GM21423 (cell line): ENCODE data around the gene PHLDA3.

ENCODE experiments used
- ATAC-seq: cut with Tn5 transposase; IDR thresholded peaks from one replicate; pipeline ENCODE4 v1.9.1; 2021; ENCODE audit warnings: mild to moderate bottlenecking, moderate library complexity; ENCODE audit not compliant: unreplicated experiment

The PHLDA3 gene

DNA sequence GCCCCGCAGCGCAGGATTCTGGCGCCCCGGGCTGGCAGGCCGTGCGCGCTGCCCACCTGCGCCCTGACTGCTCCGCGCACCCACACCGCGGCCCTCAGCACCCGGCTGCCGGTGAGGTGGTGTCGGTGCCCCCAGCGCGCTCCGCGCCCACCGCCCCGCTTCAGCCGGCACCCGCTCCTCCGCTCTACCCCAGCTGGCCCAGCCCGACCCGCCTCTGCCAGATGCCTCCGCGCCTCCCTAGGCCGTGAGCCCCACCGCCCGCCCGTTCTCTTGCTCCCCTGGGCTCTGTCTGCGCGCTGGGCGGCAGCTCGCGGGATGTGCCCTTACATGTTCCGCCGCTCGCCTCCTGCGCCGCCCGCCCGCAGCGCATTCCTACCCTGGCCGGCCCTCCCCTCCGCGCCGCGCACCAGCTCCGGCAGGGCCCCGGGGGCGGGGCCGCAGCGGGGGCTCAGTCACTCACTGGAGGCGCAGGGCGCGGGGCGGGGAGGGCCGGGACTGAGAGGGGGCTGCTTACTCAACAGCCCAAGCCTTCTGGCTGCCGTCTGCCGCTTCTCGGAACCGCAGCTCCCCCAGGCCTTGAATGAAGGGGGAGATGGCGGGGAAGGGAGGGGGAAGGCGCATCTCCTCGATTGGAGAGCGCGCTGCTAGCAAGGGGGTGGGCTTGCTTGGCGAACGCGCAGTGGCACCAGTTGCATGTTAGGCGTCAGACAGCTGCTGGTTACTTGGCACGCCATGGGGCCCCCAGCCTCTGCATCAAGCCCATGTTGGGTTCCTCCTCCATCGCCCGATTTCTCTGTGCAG lies at the start of gene PHLDA3:
TSS of gene PHLDA3 (minus strand) at position 345 of the 801 bp plus-strand sequence. CDS start 402 bp downstream, outside the sequence.
- peak; percentile 78 for ATAC-seq

DNA sequence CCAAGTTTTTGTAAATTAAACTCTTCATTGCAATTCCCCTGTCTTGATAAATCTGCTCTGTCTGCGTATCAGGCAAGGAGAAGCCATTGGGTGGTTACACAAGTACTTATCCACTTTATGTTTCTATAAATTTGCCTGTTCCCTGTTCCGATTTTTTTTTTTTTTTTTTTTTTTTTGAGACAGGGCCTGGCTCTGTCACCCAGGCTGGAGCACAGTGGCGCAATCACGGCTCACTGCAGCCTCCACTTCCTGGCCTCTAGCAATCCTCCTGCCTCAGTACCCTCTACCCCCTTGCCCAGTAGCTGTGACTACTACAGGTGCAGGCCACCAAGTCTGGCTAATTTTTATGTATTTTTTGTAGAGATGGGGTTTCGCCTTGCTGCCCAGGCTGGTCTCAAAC lies 49.1 kb upstream of the PHLDA3 start:
- no peak for ATAC-seq

DNA sequence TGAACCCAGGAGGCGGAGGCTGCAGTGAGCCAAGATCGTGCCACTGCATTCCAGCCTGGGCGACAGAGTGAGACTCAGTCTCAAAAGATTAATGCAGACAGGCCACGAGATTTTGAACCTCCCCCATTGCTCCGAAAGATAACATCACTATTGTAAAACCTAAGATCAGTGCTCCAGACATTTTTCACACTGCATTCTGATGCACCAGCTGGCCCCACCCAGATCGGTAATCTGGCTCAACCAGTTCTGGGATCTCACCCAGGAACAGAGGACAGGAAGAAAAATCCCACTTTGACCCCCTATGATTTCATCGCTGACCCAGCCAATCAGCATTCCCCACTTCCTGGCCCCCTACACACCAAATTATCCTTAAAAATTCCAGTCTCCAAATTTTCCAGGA lies 48.6 kb upstream of the PHLDA3 start:
- ATAC-seq = no peak

DNA sequence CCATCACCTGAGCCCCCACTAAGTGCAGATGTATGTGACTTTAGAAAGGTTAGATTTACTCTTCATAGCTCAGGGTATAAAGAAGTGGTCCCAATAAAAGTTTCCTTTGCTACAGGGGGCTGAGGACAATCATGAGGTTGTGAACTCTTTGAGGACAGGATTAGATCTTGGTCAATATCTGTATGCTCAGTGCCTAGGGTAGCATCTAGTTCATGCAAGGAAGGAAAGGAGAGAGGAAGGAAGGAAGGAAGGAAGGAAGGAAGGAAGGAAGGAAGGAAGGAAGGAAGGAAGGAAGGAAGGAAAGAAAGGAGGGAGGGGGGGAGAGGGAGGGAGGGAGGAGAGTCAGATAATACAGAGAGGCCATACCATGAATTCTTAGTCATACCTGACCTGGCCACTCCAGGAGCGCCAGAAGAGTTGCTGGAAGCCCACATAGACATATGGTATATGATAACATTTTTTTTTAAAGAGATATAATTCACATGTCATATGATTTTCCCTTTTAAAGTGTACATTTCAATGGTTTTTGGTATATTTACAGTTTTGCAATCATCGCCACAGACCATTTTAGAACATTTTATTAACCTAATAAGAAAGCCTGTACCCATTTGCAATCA lies 47.6 kb upstream of the PHLDA3 start:
- ATAC-seq = no peak

DNA sequence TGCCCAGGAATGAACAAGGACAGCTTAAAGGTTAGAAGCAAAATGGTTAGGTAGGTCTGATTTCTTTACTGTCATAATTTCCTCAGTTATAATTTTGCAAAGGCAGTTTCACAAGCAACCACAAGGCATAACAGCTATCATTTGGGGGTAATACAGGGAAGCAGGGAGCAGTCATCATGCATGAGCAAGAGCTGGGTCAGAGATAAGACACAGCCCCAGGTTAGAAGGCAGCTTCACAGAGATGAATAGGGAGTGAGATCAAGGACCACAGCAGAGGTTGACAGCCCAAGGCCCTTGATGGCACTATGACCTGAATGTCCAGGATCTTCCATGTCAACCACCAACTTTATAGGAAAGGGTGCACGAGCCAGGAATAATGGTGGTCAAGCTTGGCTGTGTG lies 46.9 kb upstream of the PHLDA3 start:
- no peak for ATAC-seq

DNA sequence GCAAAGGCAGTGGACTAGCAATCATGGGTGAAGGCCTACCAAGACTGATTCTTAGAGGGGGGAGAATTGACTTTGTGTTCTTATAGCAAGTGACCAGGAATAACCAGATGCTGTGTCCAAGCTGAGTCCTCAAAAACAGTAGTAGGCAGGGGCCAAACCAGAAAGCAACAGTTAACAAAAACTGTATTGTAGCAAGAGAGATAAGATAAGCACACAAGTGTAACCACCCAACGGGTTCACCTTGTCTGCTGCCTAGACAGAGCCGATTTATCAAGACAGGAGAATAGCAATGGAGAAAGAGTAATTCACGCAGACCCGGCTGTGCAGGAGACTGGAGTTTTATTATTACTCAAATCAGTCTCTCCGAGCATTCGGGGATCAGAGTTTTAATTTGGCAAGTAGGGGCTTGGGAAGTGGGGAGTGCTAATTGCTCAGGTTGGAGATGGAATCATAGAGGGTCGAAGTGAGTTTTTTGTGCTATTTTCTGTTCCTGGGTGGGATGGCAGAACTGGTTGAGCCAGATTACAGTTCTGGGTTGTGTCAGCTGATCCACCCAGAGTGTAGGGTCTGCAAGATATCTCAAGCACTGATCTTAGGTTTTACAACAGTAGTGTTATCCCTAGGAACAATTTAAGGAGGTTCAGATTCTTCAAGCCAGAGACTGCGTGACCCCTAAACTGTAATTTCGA lies 46.2 kb upstream of the PHLDA3 start:
- no peak for ATAC-seq

DNA sequence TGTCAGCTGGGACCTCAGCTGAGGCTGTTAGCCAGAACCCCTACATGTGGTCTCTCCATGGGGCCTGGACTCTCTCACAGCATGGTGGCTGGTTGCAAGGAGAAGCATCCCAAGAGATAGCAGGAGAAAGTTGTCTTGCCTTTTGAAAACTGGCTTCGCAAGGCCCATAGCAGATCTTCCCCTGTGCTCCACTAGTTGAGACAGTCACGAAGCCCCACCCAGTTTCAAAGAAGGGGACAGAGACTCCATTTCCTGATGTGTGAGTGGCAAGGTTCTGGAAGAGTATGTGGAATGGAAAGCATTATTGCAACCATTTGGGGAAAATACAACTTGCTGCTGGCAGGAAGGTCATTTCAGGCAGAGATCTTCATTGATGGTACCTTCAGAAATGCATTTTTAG lies 45.5 kb upstream of the PHLDA3 start:
- ATAC-seq = no peak

DNA sequence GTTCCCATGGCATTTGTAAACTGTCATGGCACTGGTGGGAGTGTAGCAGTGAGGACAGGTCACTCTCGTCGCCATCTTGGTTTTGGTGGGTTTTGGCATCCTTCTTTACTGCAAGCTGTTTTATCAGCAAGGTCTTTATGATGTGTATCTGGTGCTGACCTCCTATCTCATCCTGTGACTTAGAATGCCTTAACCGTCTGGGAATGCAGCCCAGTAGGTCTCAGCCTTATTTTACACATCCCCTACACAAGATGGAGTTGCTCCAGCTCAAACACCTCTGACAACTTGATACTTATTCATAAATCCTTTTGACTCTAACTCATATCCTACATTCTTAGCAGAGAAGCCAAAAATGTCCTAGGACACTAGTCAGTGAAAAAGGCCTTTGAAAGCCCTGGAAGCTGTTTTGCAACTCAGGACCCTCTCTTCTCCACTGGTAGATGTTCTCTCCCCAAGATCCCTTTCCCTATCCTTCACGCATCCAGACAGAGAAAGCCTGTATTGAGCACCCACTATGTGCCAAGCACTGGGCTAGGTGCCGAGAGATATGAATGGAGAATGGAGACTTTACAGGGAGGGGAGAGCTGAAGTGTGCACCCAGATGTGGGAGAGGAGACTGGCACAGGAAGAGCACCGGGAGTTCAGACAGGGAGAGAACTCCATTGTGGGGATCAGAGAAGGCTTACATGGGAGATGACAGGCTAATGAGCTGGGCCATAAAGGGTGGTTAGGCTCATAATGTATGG lies 44.7 kb upstream of the PHLDA3 start:
- no peak for ATAC-seq

DNA sequence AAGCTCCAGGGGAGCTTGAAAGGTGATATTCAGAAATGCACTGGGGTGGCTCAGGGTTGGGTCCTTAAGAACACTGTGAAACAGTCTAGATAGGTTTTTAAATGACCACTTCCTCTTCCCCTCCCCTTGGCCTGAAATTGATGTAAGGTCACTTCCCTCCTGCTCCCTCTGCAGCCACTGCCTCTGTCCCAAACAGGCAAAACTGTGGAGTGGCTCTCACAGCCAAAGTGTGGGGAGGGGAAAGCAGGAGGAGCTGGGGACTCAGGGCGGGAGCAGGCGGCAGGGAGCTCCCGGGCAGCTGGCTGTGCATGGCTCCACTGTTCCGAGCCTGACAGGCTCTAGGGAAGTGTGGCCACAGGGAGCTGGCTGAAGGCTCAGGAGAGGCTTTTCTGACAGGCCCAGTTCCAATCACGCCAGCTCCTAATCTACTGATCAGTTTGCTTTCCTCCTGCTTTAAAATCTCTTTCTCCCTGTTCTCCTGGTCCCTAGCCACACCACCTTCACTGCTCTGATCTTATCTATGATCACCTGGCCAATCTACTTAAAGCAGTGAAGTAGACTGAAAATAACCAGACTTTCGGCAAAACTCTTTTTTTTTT lies 43.1 kb upstream of the PHLDA3 start:
- peak; percentile 33 for ATAC-seq

DNA sequence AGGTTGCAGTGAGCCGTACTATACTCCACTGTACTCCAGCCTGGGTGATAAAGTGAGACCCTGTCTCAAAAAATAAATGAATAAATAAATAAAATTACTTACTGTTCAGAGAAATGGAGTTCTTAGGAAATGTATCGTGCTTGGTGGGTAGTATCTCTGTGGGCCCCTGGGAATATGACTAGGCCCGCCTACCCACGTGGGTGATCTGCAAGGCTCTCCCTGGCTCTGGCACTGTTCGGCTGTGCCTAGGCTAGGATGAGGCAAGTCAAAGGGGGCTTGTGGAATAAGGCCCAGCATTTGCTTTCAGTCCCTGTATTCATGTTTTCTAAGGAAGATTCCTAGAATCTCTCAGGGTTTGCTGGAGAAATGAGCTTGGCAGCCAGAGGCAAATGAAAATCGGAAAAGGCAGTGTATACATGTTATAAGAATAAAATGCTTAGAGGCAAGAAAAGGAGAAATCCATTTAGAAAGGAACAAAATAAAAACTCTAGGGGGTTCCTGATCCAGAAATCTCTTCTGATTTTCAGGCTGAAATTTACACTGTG lies 42.5 kb upstream of the PHLDA3 start:
- no peak for ATAC-seq

DNA sequence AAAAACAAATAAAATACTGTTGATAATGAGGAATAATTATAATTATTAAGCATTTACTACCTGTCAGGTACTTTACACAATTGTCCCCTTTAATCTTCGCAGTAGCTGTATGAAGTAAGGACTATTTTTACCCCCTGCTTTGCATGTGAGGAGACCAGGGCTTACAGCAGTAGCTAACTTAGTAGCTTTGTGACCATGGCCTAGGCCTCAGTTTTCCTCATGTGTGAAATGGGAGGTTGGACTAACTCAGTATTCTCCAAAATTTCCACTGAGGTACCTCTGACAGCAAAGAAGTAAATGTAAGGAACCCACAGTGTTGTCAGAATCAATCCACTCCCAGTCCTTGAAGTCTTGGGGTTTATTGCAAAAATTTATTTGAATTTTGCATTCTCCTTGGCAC lies 41.7 kb upstream of the PHLDA3 start:
- no peak for ATAC-seq

DNA sequence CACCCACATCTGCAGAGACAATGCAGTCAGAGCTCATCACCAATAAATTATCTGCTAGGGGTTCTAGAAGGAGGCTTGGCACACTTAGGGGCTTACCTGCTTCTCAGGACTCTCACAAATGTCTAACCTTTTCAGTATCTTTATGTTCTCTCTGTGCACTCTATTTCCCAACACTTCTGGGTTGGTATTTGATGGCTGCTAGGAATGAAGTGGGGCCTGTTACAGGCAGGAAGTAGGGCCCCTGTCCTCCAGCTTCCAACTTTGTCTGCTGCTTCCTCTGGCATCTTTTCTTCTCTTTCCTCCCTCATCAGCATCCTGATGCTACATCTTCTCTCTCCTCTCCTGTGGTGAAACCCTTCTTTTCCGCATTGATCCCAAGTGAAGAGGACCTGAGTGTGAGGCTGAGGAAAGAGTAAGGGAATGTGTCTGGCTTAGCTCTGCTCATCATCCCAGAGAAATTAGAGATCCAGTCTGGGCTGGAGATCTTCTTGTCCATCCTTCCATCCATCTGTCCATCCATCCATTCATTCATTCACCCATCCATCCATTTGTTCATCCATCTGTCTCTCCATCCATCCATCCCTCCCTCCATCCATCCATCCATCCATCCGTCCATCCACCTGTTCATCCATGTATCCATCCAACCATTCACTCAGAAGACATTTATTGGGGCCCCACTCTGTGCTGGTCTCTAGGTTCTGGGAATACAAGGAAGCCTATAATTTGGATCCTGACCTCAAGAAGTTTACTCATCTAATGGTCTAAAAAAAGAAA lies 40.8 kb upstream of the PHLDA3 start:
- no peak for ATAC-seq

DNA sequence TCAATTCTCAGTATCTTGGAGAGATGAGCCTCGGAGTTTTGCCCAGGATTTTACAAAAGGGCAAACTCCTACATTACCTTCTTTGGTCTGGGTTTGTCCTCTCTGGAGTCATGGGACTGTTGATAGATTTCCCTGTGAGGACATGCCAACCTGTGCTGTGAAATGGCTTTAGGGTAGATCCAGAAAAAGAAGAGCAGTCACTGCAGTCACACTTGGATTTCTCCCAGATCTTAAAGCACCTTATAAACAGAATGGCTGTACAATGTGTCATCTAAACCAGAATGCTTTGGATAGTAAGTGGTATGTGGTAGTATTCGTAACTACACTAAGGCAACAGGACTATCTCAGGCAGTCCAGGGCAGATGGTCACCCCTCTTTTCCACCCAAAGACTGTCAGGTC lies 39.8 kb upstream of the PHLDA3 start:
- no peak for ATAC-seq

DNA sequence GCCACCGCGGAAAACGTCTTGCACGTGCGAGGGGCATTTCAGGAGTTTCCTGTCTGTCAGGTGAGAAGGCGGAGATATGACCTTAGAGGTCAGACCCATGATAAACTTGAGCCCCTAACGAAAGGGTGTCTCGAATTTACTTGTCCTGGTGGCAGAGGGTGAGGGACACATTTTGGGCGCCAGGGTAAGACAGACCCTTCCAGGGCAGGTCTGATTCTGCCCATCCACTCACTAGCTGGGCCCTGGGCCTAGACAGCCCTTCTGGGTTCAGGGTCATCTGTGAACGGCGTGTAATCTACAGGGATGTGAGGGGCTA lies 38.3 kb upstream of the PHLDA3 start:
- ATAC-seq = no peak

DNA sequence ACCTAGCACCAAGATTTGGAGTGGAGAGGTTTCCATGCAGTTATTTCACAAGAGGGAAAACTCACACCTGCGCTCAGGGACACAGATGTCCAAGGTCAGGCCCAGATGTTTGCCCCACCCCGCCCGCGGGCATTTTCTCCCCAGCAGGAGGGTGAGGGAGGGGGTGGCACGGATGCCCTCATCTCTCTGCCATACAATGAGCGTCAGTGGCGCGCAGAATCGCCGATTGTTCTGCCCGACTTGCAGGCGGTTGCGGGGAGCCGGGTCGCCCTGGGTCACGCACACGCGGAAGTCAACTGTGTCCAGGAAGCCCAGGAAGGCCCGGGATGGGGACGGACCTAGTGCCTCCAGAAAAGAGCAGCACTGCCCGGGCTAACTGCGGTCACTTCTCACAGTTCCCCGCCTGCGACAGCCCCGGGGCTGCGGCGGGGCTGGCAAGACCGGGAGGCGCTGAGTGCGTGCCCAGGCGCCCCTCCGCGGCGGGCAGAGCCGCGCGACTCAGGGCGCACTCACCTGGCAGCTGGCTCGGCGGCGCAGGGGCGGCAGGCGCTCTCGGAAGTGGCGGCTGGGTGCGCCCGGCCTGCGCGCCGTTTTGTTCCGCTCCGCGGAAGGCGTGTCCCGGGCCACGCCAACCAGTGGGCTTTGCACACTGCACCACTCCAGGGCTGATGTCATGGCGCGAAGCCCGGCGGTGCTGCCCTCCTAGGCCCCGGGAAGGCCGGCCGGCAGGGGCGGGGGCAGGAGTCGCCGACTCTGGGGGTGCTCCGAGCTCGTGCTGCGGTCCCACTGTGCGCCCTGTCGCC lies 37.8 kb upstream of the PHLDA3 start, which contains the start of gene CSRP1:
TSS of gene CSRP1 (minus strand) at position 567 of the 803 bp plus-strand sequence. CDS start 10,820 bp downstream, outside the sequence.
- peak; percentile 88 for ATAC-seq

DNA sequence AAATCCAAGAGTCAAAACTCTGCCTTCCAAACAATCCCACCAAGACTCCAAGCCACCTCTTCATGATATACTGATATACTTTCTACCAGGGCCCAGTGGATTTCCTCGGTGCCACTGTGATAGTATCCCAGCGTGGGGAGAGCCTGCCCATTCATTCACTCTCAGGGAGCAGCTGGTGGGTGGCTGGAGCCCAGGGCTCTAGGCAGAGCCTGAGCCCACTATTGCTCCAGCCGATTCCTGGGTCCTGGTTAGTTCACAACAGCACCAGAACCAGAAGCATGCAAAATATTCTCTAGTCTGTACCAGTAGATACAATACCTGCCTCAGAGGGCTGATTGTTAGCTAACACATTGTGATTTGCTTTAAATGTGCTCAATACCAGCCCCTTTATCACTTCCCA lies 37.1 kb upstream of the PHLDA3 start:
- ATAC-seq = no peak

DNA sequence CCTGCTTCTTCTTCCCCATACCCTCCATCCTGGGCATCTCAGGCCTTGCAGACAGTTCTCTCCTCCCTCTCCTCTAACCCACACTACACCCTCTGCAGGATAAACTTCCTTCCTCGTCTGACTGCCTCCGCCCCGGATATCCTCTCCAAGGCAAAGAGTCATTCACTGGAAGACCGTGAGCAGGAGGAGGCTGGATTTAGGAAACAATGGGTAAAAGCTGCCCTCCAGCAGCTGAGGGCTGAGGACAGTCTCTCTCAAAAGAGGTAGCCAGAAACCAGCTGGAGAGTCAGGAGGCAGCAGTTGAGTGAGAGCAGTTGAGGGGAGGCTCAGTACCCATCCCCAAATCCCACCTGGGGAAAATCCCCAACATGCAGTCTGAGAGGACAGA lies 36.5 kb upstream of the PHLDA3 start:
- no peak for ATAC-seq

DNA sequence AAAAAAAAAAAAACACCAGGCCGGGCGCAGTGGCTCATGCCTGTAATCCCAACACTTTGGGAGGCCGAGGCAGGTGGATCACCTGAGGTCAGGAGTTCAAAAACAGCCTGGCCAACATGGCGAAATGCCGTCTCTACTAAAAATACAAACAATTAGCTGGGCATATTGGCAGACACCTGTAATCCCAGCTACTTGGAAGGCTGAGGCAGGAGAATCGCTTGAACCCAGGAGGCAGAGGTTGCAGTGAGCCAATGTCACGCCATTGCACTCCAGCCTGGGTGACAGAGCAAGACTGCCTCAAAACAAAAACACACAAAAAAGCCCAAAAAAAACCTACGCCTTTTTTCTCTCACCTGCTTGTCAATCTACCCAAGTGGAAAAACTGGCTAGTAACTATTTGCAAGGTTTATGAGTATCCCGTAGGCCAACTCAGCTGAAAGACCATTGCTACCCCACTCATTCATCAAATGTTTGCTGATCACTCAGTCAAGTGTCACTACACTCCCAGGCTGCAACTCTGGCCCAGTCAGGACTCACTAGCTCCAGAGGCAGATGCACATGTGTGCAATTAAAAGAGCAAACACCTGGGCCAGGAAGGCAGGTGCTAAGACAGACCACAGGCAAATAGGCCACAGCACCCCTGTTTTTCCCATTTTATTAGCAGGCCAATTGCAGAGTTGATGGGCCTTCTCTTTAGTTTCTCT lies 36.0 kb upstream of the PHLDA3 start:
- ATAC-seq = no peak
